Heart right ventricle (tissue), 16 donors: ENCODE measurements around the gene FEN1. TPM values are rescaled to one million over a fixed set of nuclear protein-coding genes. Genes with fewer than 3 reads are reported as not detected.

Experiments
- ATAC-seq, 8 donors: fragments of 200-7000 bp; cut with Tn5 transposase; one replicate each; pipeline ENCODE4 v1.9.1; 2020; ENCODE audit warnings: mild to moderate bottlenecking in 8 of 8, moderate library complexity in 8 of 8, moderate number of reproducible peaks in 1 of 8
- DNase-seq, 2 donors: peaks; one replicate each; pipeline ENCODE4 v3.0.0-alpha.2; 2020
- H3K27ac ChIP-seq, 10 donors: fragments of 200-600 bp; sonication (generic) in 2 of 10; one replicate each; pipeline versions ENCODE4 v1.5.0 to v1.8.0; 2020 to 2022; ENCODE audit warnings: mild to moderate bottlenecking in 3 of 10
- H3K27me3 ChIP-seq, 7 donors: fragments of 200-600 bp; one replicate each; pipeline ENCODE4 v1.8.0; 2021 to 2022; ENCODE audit warnings: mild to moderate bottlenecking in 2 of 7
- H3K36me3 ChIP-seq, 9 donors: fragments of 200-600 bp; sonication (generic) in 1 of 9; one replicate each; pipeline versions ENCODE4 v1.5.0 to v1.8.0; 2020 to 2022; ENCODE audit warnings: mild to moderate bottlenecking in 2 of 9
- H3K4me1 ChIP-seq, 9 donors: fragments of 200-600 bp; sonication (generic) in 1 of 9; one replicate each; pipeline versions ENCODE4 v1.5.0 to v1.8.0; 2020 to 2022; ENCODE audit warnings: mild to moderate bottlenecking in 4 of 9
- H3K4me3 ChIP-seq, 10 donors: fragments of 200-600 bp; sonication (generic) in 2 of 10; one replicate each; pipeline versions ENCODE4 v1.5.0 to v1.8.0; 2020 to 2022; ENCODE audit warnings: mild to moderate bottlenecking in 7 of 10, moderate library complexity in 2 of 10
- H3K9me3 ChIP-seq, 11 donors: fragments of 200-600 bp in 10 of 11; sonication (generic) in 2 of 11; one replicate each; pipeline versions ENCODE4 v1.5.0 to v1.8.0; 2013 to 2022; ENCODE audit warnings: mild to moderate bottlenecking in 2 of 11, control low read depth in 1 of 11, moderate library complexity in 1 of 11
- WGBS, 2 donors: extraction: QIAGEN DNeasy Blood & Tissue Kit; methylation state at CpG; one replicate each; pipeline ENCODE4 v1.1.7; 2013; ENCODE audit warnings: inconsistent platforms in 1 of 2; 5-methylcytosine and 5-hydroxymethylcytosine counted together
- intact Hi-C, 10 donors: fragments of 100-400 bp; cut with DNase I; formaldehyde crosslinking; loops; one replicate each; pipeline versions ENCODE4 v1.11.1 to v1.14.2; 2022
- polyA plus RNA-seq, 2 donors: library from polyadenylated mRNA; stranded (reverse); fragments of 200-250 nt; gene quantifications; one replicate each; pipeline ENCODE4 v1.2.3, GENCODE V29; 2013
- total RNA-seq, 10 donors: library from RNA; stranded (reverse); fragmentation: NEBNext Ultra II Directional in 3 of 10; extraction: Animal tissue kit (Norgen Biotek cat#: 25700) in 3 of 10; gene quantifications; one replicate each; pipeline versions ENCODE4 v1.2.1 to v1.2.4, GENCODE V29; 2021 to 2023
- TF ChIP-seq, protein P1 (sequence below), 9 donors: fragments of 200-600 bp; sonication (generic) in 2 of 9; IDR thresholded peaks; one replicate each; pipeline versions ENCODE4 v1.5.0 to v1.8.0; 2021 to 2022; ENCODE audit warnings: antibody characterized with exemption in 9 of 9, mild to moderate bottlenecking in 5 of 9, moderate library complexity in 1 of 9
- donor health status: Arrhythmogenic right ventricular cardiomyopathy.
- donor health status: ischemic (EF 13 %, LVEDD 7.1; RV severe dilation, severe dysfunction).
- donor health status: healthy with polysubstance abuse.
- donor health status: DM: no; HTN: yes; CAD: no.
- donor health status: DM: no; HTN: no; CAD: no.
- donor health status: ischemic (EF 25% LVEDD 6.9; RV normal size, moderate dysfunction).
- donor health status: ischemic (EF 25% LVEDD 5.7; RV mildly dilated, moderate dysfunction).
- donor health status: healthy.
- donor health status: DM: yes; HTN: yes; CAD: no.
- donor health status: Ischemic cardiomyopathy.
- donor health status: ischemic (EF 35%, LVEDD 5.7; RV mildly dilated, moderate dysfunction).
- donor health status: nonischemic (EF 11% LVEDD 7.7; RV severe dilation, severe dysfunction).
- donor health status: DM: yes; HTN: yes; CAD: no.
- donor health status: PGD.
- donor health status: ischemic (EF 29% LVEDD 5.4; RV normal size, mild dysfunction).
- donor health status: nonischemic (EF 23%, LVEDD 6.1; RV moderate dilation, normal function).

FEN1 gene
- total and polyA plus RNA-seq, 12 donors: 2.1 to 8.8 (median 6.2) TPM

DNA sequence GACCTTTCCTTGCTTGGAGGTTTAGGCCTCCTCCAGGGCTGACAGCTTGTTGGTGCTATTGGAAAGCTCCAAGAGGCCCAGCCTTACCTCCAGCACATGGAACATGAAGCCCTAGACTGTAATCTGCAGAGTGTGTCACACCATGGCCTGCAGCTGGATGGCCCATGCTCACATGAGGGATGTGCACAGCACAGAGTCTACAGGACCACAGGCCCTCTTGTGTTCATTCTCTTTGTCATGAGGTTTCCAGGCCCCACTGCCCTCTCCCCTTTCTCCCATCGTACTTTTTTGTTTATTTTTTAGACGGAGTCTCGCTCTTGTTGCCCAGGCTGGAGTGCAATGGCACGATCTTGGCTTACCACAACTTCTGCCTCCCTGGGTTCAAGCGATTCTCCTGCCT lies 14.1 kb downstream of the FEN1 start:
- no peaks in the 10 kb centered on the region for H3K27me3 ChIP-seq
- TF ChIP-seq, protein P1, sequence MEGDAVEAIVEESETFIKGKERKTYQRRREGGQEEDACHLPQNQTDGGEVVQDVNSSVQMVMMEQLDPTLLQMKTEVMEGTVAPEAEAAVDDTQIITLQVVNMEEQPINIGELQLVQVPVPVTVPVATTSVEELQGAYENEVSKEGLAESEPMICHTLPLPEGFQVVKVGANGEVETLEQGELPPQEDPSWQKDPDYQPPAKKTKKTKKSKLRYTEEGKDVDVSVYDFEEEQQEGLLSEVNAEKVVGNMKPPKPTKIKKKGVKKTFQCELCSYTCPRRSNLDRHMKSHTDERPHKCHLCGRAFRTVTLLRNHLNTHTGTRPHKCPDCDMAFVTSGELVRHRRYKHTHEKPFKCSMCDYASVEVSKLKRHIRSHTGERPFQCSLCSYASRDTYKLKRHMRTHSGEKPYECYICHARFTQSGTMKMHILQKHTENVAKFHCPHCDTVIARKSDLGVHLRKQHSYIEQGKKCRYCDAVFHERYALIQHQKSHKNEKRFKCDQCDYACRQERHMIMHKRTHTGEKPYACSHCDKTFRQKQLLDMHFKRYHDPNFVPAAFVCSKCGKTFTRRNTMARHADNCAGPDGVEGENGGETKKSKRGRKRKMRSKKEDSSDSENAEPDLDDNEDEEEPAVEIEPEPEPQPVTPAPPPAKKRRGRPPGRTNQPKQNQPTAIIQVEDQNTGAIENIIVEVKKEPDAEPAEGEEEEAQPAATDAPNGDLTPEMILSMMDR (IDR thresholded peaks at IDR 0.05): no peak
- peaks cover 0 to 7% (median 0%) of the 10 kb centered on the region in 9 donors for H3K4me1 ChIP-seq
- no peaks in the 10 kb centered on the region for H3K9me3 ChIP-seq
- 94 to 96% methylated on average over 5 of the region's 5 CpGs for WGBS, 2 donors
- no peak overlapping the region for H3K4me3 ChIP-seq
- H3K36me3 ChIP-seq: peaks cover 0 to 99% (median 41%) of the 10 kb centered on the region in 9 donors
- no peak for DNase-seq
- intact Hi-C loops: loop anchor here in 2 of 10 donors (10.0 kb wide), 2 partner anchors 88 to 278 kb away; partner anchors contain the start of gene FADS3 (in 1 of the 2)
- no peak overlapping the region for H3K27ac ChIP-seq
- ATAC-seq: no peak

DNA sequence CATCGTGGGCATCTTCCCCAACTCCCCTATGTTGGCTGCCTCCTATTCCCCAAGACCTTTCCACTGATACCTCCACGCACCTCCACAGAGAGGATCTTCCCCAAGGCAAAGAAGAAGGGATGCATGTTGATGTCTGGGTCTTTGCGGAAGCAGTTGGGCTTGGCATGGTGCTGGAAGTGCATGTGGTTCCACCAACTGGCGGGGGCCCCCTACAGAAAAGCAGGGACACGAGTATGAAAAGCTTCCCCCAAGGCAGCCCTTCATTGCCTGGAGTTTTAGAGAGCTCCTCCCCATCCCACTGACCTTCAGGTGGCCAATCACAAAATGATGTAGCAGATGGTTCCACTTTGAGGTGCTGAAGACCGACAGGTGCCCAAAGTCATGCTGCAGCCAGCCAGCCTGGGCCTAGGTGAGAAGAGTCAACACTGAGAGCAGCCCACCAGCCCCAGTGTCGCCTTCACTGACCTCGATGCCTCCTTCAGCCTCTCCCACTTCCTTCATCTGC lies 18.0 kb downstream of the FEN1 start:
- H3K27me3 ChIP-seq: peaks cover 0 to 8% (median 0%) of the 10 kb centered on the region in 7 donors
- WGBS, 2 donors: 94 to 95% methylated on average over 8 of the region's 8 CpGs
- H3K27ac ChIP-seq: no peak overlapping the region
- H3K36me3 ChIP-seq: peaks cover 0 to 77% (median 35%) of the 10 kb centered on the region in 9 donors
- DNase-seq: no peak
- H3K4me3 ChIP-seq: no peak overlapping the region
- H3K9me3 ChIP-seq: no peaks in the 10 kb centered on the region
- ATAC-seq: no peak
- peaks cover 0 to 12% (median 4%) of the 10 kb centered on the region in 9 donors for H3K4me1 ChIP-seq
- TF ChIP-seq, protein P1 (IDR thresholded peaks at IDR 0.05): no peak
- intact Hi-C loops: loop anchor here in 1 of 10 donors (10.0 kb wide), 1 partner anchor 54 kb away; no protein-coding TSS in a partner anchor

DNA sequence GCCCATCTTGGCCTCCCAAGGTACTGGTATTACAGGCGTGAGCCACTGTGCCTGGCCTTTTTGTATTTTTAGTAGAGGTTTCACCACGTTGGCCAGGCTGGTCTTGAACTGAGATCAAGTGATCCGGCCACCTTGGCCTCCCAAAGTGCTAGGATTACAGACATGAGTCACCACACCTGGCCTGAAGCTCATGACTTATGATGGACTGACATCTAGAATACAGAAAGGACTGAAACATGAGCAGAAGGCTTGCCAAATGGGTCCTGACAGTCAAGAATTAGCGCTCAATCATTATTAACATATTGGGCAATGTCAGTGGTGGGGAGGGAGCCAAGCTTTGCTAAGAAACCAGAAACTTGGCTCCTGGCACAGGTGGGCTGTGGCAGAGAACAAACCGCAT lies 19.1 kb downstream of the FEN1 start:
- Histone ChIP-seq H3K27me3 (peaks cover 0 to 9% (median 0%) of the 10 kb centered on the region in 7 donors), H3K4me1 (peaks cover 0 to 19% (median 5%) of the 10 kb centered on the region in 9 donors), H3K4me3 (no peak overlapping the region), H3K9me3 (no peaks in the 10 kb centered on the region), H3K36me3 (peaks cover 0 to 66% (median 31%) of the 10 kb centered on the region in 9 donors), H3K27ac (no peak overlapping the region)
- DNase-seq (no peak), ATAC-seq (no peak)
- intact Hi-C loops: loop anchor here in 1 of 10 donors (10.0 kb wide), 1 partner anchor 53 kb away; no protein-coding TSS in a partner anchor
- TF ChIP-seq, protein P1 (IDR thresholded peaks at IDR 0.05): no peak
- 95 to 96% methylated on average over 5 of the region's 5 CpGs for whole genome bisulfite sequencing, 2 donors

DNA sequence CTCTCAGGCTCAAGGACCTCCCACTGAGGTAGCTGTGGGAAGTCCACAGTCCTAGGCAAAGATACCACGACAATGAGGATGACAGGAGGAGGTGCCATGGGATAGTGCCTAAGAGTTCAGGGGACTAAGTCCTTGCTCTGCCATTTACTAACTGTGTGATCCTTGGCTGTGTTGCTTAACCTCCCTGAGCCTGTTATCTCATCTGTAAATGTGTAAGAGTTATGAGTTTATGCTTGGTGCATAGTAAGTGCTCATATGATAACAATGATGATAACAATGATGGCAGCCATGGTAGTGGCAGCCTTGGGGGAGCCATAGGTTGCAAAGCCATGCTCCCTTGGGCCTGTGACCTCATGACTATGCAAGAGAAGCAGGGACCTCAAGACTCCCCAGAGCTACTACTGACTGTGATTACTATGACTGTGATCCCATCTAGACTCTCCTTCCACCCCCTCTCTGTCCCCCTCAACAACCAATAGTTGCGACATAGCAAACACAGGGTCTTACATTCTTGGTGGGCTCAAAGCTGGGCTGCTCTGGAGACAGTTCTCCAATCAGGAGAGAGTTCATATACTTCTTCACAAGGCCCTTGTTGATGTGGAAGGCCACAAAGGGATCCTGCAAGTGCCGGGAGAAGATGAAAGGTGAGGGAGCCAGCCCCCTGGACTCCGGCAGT lies 20.2 kb downstream of the FEN1 start:
- intact Hi-C loops: loop anchor here in 1 of 10 donors (10.0 kb wide), 1 partner anchor 52 kb away; no protein-coding TSS in a partner anchor
- Histone ChIP-seq H3K27ac (no peak overlapping the region), H3K36me3 (peaks cover 0 to 56% (median 29%) of the 10 kb centered on the region in 9 donors), H3K4me1 (peaks cover 4 to 29% (median 10%) of the 10 kb centered on the region in 9 donors), H3K9me3 (no peaks in the 10 kb centered on the region), H3K27me3 (peaks cover 0 to 9% (median 0%) of the 10 kb centered on the region in 7 donors), H3K4me3 (no peak overlapping the region)
- WGBS, 2 donors: 91 to 98% methylated on average over 4 of the region's 4 CpGs
- TF ChIP-seq, protein P1 (IDR thresholded peaks at IDR 0.05): no peak
- DNase-seq (no peak), ATAC-seq (no peak)
